GM18907 (cell line): ENCODE data around the gene TMEM141.

Experiments used
- ATAC-seq: cut with Tn5 transposase; IDR thresholded peaks from one replicate; pipeline ENCODE4 v1.9.1; 2021; ENCODE audit warnings: mild to moderate bottlenecking, moderate library complexity; ENCODE audit not compliant: unreplicated experiment

TMEM141 gene

GRCh38 chr9:136807281-136808074, 16.3 kb downstream of the TMEM141 start, which contains the start of gene RABL6:
Gene RABL6 (plus strand): TSS chr9:136807948. CDS start chr9:136808197, 249 bp downstream.
- ATAC-seq = peak; percentile 71

- ATAC-seq = peak; percentile 41
Observed at GRCh38 chr9:136808075-136808805, 17.1 kb downstream of the TMEM141 start.

- ATAC-seq = no peak
Observed at GRCh38 chr9:136808806-136809158, 17.6 kb downstream of the TMEM141 start.

GRCh38 chr9:136814725-136815421, 23.7 kb downstream of the TMEM141 start:
- ATAC-seq = no peak

GRCh38 chr9:136815422-136815782, 24.3 kb downstream of the TMEM141 start:
- ATAC-seq = no peak

- ATAC-seq = no peak
Observed at GRCh38 chr9:136820971-136821825, 30.1 kb downstream of the TMEM141 start.

- no peak for ATAC-seq
Observed at GRCh38 chr9:136821826-136822544, 30.8 kb downstream of the TMEM141 start.

GRCh38 chr9:136823136-136824046, 32.2 kb downstream of the TMEM141 start:
- no peak for ATAC-seq

GRCh38 chr9:136824496-136825225, 33.5 kb downstream of the TMEM141 start:
- ATAC-seq = no peak

GRCh38 chr9:136825295-136826187, 34.4 kb downstream of the TMEM141 start:
- ATAC-seq = no peak

GRCh38 chr9:136826188-136826541, 35.0 kb downstream of the TMEM141 start:
- no peak for ATAC-seq

GRCh38 chr9:136826703-136827582, 35.8 kb downstream of the TMEM141 start:
- no peak for ATAC-seq

GRCh38 chr9:136827794-136828473, 36.8 kb downstream of the TMEM141 start:
- ATAC-seq = no peak

- ATAC-seq = no peak
Observed at GRCh38 chr9:136828474-136829140, 37.5 kb downstream of the TMEM141 start.

- ATAC-seq = no peak
Observed at GRCh38 chr9:136829412-136829811, 38.3 kb downstream of the TMEM141 start.
